Bronchial epithelial cell (primary cell): ENCODE results near the gene ASRGL1. TPM values are rescaled to one million over a fixed set of nuclear protein-coding genes. Genes with fewer than 3 reads are reported as not detected.
"Not testable (repeated sequence)": the region's sequence is repeated elsewhere in the genome, so short reads cannot be mapped to it uniquely, and the experiment has no call there.

Experiments used
- DNase-seq: peaks from one replicate; pipeline ENCODE4 v3.0.0-alpha.2; 2010; ENCODE audit warnings: low read depth
- FAIRE-seq: peaks from 2 replicates; lab custom pipeline; 2011; peaks lifted over from hg19 to GRCh38; lab: Jason Lieb, UNC
- H3K27me3 ChIP-seq: 2 replicates; pipeline ENCODE4 v1.5.1; 2011; ENCODE audit warnings: low read length; ENCODE audit not compliant: control insufficient read depth, insufficient read depth
- H3K36me3 ChIP-seq: 2 replicates; pipeline ENCODE4 v1.5.1; 2011; ENCODE audit warnings: low read length; ENCODE audit not compliant: control insufficient read depth, insufficient read depth
- H3K4me3 ChIP-seq: 2 replicates; pipeline ENCODE4 v1.5.1; 2011; ENCODE audit warnings: mild to moderate bottlenecking, low read depth, low read length, control low read depth
- total RNA-seq: library from RNA; depleted of rRNA; stranded (reverse); fragments of >200 nt; gene quantifications from 2 replicates; pipeline ENCODE4 v1.2.1, GENCODE V29; 2014
- TF ChIP-seq, protein P1 (sequence below): IDR thresholded peaks from 2 replicates; pipeline ENCODE4 v1.5.1; 2011; ENCODE audit warnings: mild to moderate bottlenecking, moderate library complexity, low read length, control low read depth, inconsistent platforms; ENCODE audit not compliant: insufficient read depth, severe bottlenecking

Gene ASRGL1
- total RNA-seq, 1 donor from 2014 or later = 0.53 TPM

- Histone ChIP-seq H3K36me3 (no peaks in the 10 kb centered on the region), H3K27me3 (no peaks in the 10 kb centered on the region), H3K4me3 (no peak overlapping the region)
- TF ChIP-seq, protein P1, sequence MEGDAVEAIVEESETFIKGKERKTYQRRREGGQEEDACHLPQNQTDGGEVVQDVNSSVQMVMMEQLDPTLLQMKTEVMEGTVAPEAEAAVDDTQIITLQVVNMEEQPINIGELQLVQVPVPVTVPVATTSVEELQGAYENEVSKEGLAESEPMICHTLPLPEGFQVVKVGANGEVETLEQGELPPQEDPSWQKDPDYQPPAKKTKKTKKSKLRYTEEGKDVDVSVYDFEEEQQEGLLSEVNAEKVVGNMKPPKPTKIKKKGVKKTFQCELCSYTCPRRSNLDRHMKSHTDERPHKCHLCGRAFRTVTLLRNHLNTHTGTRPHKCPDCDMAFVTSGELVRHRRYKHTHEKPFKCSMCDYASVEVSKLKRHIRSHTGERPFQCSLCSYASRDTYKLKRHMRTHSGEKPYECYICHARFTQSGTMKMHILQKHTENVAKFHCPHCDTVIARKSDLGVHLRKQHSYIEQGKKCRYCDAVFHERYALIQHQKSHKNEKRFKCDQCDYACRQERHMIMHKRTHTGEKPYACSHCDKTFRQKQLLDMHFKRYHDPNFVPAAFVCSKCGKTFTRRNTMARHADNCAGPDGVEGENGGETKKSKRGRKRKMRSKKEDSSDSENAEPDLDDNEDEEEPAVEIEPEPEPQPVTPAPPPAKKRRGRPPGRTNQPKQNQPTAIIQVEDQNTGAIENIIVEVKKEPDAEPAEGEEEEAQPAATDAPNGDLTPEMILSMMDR = no peak
- no peak for FAIRE-seq
- no peak for DNase-seq
Measured at GRCh38 chr11:62315431-62315830, 21.8 kb upstream of the ASRGL1 start.

GRCh38 chr11:62322524-62322923 lies 14.7 kb upstream of the ASRGL1 start:
- H3K36me3 ChIP-seq = no peaks in the 10 kb centered on the region
- H3K4me3 ChIP-seq = no peak overlapping the region
- DNase-seq = no peak
- TF ChIP-seq, protein P1 = no peak
- FAIRE-seq = no peak
- H3K27me3 ChIP-seq = no peaks in the 10 kb centered on the region

DNA sequence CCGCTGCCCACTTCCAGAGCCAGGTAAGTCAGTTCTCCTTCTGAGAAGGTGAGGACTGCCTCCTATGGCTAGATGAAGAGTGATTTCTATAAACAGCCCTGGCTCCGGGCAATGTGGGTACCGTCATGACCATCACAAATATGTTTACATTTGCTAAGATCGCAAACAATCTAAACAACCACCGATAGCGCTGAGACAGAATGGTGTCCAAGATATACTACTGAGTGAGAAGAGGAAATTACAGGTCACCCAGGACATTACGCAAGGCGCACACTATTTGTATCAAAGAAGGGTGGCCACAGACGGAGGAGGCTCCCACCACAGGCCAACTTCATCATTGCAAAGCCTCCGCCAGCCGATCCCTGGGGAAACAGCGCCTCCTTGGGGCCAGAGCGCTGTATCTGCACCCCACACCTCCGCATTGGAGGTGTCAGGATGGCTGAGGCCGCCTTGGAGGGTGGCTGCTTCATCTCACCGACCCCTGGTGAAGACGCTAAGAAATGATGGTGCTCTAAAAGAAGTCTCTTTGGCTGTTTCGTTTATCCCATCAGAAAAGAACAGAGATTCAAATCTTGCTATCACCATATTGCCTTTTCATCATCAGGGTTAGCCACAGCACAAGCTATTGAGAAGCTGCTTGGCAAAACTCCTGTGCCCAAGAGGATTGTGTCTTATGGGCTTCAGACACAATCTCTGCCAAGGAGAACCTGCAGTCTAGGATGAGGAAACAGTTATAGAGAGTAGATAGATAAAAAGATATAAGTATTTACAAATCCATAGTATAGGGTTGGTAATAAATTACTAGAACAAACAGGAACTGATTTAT lies 12.3 kb upstream of the ASRGL1 start:
- peak; percentile 40 for DNase-seq
- no peak for FAIRE-seq
- TF ChIP-seq, protein P1 = peak; percentile 84
- H3K36me3 ChIP-seq = no peaks in the 10 kb centered on the region
- H3K4me3 ChIP-seq = no peak overlapping the region
- H3K27me3 ChIP-seq = no peaks in the 10 kb centered on the region

GRCh38 chr11:62325781-62326180 lies 11.5 kb upstream of the ASRGL1 start:
- not testable (repeated sequence) for FAIRE-seq, DNase-seq, H3K36me3 ChIP-seq, H3K4me3 ChIP-seq, H3K27me3 ChIP-seq

DNA sequence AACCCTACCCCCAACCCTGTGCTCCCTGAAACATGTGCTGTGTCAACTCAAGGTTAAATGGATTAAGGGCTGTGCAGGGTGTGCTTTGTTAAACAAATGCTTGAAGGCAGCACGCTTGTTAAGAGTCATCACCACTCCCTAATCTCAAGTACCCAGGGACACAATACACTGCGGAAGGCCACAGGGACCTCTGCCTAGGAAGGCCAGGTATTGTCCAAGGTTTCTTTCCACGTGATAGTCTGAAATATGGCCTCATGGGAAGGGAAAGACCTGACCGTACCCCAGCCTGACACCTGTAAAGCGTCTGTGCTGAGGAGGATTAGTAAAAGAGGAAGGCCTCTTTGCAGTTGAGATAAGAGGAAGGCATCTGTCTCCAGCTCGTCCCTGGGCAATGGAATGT lies 10.5 kb upstream of the ASRGL1 start:
- not testable (repeated sequence) for H3K27me3 ChIP-seq, FAIRE-seq

GRCh38 chr11:62327541-62327940 lies 9.7 kb upstream of the ASRGL1 start:
- DNase-seq, H3K27me3 ChIP-seq, FAIRE-seq, H3K36me3 ChIP-seq, H3K4me3 ChIP-seq: not testable (repeated sequence)

More for the DNA sequence above, 10.5 kb upstream of the ASRGL1 start:
- H3K36me3 ChIP-seq, DNase-seq, H3K4me3 ChIP-seq: not testable (repeated sequence)

GRCh38 chr11:62331264-62331663 lies 6.0 kb upstream of the ASRGL1 start:
- DNase-seq, H3K4me3 ChIP-seq, H3K36me3 ChIP-seq, H3K27me3 ChIP-seq, FAIRE-seq: not testable (repeated sequence)

- DNase-seq (no peak), FAIRE-seq (no peak)
- Histone ChIP-seq H3K4me3 (no peak overlapping the region), H3K27me3 (peaks cover 5% of the 10 kb centered on the region), H3K36me3 (no peaks in the 10 kb centered on the region)
- TF ChIP-seq, protein P1 = no peak
Measured at GRCh38 chr11:62333768-62334167, 3.5 kb upstream of the ASRGL1 start.

DNA sequence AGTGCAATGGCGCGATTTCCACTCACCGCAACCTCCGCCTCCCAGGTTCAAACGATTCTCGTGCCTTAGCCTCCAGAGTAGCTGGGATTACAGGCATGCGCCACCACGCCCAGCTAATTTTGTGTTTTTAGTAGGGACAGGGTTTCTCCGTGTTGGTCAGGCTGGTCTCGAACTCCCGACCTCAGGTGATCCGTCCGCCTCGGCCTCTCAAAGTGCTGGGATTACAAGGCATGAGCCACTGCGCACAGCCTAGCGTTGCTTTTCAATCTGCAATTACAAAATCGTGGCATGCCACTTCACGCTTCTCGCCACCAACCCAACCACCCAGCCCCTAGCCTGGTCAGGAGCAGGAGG lies 322 bp upstream of the ASRGL1 start:
- not testable (repeated sequence) for DNase-seq, H3K27me3 ChIP-seq, H3K36me3 ChIP-seq, FAIRE-seq
- H3K4me3 ChIP-seq = peak overlapping the region; percentile 45
